Stimulated activated CD8-positive, alpha-beta memory T cell treated with anti-CD3 and anti-CD28 coated beads, Interleukin-4, amount 100 ng/mL, for 24 hours (primary cell): ENCODE measurements around the gene MYPOP.
"Not testable (repeated sequence)": the region's sequence is repeated elsewhere in the genome, so short reads cannot be mapped to it uniquely, and the experiment has no call there.

ENCODE experiments used
- DNase-seq: peaks from one replicate; pipeline ENCODE4 v3.0.0-alpha.2; 2020; ENCODE audit warnings: low read depth

Gene MYPOP

DNA sequence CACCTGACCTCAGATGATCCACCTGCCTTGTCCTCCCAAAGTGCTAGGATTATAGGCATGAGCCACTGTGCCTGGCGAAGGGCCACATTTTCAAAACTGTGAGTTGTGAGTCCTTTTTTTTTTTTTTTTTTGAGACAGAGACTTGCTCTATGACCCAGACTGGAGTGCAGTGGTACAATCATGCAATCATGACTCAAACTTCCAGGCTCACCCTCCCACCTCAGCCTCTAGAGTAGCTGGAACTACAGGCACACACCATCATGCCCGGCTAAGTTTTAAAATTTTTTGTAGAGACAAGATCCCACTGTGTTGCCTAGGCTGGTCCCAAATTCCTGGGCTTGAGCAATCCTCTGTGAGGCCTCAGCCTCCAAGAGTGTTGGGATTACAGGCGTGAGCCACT lies 3.8 kb upstream of the MYPOP start:
- no peak for DNase-seq

DNA sequence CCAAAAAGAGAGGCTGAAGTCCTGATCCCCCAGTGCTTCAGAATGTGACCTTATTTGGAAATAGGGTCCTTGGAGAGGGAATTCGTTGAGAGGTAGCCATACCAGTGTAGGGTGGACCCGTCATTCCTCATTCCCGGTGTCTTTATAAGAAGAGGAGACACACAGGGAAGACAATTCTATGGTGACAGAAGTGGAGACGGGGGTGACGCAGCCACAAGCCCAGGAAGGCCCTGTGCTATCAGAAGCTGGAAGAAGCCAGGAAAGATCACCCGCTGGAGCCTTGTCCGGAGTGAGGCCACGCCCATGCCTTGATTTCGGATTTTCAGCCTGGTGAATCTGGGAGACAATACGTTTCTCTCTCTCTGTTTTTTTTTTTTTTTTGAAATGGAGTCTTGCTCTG lies 2.6 kb upstream of the MYPOP start:
- no peak for DNase-seq

DNA sequence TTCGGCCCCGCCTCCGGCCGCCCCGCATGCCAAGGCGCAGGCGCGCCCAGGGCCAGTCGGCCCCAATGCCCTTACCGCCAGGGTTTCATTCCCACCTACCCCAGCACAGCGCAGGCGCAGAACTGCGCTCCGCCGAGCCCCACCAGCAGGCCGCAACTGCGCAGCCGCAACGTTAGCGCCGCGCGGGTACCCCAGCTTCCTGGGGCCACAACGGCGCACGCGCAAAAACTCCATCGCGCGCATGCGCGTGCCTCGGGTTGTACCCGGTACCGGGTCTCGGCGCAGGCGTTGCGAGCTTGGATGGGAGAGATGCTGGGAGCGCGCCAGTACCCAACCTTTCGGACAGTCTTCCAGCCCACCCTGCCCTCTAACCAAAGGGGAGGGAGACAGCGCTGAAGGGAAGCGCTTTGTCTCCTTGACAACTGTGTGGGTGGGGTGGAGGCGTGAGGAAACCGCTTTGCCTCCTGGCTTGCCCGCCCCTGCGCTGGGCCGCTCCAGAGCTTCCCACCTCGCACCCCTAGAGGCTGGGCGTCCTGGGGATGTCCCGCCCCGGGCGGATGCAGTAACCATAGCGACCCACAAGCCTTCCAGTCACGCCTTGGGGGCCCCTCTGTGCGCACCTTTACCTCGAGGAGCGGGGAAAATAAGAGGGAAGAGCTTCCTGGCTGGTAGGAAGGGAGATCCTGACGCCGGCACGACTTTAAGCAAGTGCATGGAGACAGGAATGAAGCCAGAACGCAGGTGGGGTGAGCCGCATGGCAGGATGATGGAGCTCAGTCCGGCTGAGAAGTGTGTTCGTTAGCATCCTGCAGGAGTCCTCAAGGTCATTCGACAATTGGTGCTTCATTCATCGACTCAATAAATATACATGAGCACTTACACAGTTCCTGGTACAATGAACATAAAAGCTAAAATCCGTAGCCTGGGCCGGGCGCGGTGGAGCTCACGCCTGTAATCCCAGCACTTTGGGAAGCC lies 525 bp upstream of the MYPOP start:
- DNase-seq: peak; percentile 99

DNA sequence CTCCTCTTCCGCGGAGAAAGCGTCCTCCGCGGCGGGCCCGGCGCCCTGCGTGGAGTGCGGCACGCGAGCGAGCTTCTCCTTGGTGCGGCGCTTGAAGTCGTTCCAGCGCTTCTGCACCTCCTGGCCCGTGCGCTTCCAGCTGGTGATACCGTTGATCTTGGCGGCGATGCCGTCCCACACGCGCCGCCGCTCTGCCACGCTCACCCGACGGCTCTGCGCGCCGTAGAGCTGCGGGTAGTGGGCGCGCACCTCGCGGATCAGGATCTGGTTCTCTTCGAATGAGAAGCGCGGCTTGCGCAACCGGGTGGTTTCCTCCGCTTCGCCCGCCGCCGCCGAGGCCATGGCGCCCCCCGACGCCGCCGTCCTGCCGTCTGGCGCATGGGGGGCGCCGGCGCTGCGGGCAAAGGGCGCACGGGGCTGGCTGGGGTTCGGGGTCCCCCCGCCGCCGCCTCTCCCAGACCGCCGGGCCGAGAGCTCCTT lies 941 bp downstream of the MYPOP start:
- DNase-seq: peak; percentile 19

DNA sequence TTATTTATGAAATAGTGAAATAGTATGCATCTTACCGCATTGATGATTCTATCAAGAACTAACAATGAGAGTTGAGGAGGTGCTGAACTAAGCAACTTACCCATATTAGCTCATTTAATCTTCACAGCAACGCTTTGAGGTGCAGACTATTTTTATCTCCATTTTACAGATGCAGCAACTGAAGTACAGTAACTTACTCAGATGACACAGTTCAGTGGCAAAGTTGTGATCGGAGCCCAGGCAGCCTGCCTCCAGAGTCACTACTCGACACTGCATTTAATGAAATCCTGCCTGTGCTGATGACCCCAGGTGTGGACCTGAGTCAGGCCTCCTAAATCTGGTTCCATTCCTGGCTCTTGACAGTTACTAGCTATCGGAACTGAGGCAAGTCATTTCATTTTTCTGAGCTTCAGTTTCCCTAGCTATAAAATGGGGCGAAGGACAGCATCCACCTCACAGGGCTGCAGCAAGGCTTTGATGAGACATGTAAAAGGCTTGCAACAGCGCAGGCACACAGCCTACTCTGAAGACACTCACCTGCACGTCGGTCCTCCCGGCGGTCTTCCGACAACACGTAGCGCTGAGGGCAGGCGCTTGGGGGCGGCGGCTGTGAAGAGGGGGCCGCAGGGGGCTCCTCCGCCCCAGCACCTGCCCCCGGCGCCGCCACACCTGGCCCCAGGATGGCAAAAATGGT lies 1.5 kb downstream of the MYPOP start:
- DNase-seq: no peak

DNA sequence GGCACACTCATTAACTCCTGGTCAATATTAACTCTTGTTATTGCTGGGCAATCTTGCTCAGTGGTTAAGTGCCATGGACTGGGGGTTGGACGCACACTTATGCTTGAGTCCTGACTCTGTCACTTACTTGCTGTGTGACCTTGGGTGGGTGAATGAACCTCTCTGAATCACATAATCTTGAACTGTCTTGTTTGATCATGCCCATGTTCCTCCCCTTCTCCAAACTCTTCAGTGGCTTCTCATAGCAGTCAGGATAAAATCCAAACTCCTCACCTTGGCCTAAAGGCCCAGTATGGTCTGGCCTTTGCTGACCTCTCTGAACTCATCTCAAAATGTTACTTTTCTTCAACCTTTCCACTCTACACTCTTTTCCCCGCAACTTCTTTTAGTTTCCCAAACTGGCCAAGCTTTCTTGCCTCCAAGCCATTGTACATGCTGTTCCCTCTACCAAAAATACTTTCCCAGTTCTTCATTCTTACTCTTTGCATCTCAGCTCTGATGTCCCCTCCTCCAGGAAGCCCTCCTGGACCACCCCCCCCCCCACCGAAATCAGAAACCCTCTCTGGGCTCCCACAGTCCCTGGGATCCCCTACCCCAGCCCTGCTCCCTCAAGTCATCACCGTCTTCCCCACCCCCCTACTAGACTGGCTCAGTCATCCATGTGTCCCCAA lies 2.4 kb downstream of the MYPOP start:
- no peak for DNase-seq

DNA sequence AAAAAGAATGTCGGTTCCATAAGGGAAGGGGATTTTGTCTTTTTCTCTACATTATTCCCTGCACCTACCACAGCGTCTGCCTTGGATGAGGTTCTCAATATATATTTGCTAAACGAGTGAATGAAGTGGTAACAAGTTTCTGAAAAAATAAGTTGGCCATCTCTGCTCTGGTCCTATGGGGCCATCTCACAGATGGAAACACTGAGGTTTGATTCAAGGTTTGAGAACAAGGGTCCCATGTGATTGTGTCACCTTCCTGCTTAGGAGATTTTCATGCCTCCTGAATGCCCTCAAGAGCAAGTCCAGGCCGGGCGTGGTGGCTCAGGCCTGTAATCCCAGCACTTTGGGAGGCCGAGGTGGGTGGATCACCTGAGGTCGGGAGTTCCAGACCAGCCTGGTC lies 3.2 kb downstream of the MYPOP start:
- no peak for DNase-seq

DNA sequence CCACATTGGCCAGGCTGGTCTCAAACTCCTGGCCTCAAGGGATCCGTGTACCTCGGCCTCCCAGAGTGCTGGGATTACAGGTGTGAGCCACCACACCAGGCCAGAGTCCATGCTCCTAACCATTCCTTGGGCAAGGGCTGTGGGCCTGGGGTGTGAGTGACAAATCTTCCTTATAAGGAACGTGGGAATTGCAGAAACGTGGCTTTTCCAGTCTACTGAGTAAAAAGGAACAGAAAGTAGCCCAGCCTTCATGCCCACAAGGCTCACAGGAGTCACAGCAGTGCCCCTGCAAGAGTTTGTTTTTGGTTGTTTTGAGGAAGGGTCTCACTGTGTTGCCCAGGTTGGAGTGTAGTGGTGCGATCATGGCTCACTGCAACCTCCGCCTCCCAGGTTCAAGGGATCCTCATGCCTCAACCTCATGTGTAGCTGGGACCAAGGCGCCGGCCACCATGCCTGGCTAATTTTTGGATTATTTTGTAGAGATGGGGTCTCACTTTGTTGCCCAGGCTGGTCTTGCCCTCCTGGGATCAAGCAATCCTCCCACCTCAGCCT lies 5.1 kb downstream of the MYPOP start:
- no peak for DNase-seq

DNA sequence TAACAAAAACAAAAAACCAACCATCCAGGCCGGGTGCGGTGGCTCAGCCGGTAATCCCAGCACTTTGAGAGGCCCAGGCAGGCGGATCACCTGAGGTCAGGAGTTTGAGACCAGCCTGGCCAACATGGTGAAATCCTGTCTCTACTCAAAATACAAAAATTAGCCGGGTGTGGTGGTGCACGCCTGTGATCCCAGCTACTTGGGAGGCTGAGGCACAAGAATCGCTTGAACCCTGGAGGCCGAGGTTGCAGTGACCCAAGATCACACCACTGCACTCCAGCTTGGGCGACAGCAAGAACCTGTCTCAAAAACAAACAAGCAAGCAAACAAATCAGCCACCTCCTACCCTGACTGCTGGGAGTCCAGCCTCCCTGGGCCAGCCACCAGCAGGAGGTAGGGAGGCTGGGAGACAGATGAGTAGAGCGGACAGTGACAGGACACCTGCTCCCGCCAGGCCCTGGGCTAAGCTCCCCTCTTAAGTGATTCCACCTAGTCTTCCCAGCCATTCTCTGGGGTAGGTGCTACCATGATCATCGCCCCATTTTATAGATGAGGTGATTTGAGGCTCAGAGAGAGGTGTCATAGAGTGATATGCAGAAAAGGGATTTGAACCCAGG lies 6.3 kb downstream of the MYPOP start:
- DNase-seq: not testable (repeated sequence)

DNA sequence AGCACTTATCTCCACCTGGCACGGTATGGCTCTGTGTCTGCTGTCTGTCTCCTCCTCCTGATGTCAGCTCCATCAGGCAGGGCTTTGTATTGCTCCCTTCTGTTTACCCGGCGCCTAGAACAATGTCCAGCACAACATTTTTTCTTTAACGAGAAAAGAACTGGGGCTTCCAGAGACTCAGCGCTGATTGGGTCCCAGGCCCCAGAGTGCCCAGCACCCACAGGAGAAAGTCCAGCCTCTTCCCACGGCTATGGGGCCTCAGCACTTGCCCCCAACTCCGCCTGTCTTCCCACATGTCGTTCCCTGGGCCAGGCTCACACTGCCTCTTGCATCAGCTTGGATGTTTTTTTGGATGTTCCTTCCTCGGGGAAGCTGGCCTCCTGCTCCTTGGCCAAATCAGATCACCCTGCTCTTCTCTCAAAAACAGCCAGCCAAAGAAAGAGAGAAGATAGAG lies 6.9 kb downstream of the MYPOP start:
- no peak for DNase-seq

DNA sequence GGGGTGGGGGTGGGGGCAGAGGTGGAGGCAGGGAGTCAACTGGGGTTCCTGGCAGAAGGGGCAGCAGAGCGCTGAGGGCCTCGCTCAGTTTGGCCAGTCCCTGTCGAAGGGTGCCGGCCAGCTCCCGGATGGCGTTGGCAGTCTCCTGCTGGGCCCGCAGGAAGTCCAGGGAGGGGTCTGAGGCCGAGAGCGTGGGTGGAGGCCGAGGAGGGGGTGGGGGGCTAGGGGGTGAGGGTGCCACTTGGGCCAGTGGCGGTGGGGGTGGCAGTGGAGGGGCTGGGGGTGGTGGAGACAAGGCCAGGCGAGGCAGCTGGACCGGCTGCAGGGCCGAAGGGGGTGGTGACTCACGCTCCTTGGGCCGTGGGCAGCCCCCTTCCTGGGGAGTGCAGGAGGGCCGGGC lies 11.5 kb downstream of the MYPOP start:
- DNase-seq: no peak

DNA sequence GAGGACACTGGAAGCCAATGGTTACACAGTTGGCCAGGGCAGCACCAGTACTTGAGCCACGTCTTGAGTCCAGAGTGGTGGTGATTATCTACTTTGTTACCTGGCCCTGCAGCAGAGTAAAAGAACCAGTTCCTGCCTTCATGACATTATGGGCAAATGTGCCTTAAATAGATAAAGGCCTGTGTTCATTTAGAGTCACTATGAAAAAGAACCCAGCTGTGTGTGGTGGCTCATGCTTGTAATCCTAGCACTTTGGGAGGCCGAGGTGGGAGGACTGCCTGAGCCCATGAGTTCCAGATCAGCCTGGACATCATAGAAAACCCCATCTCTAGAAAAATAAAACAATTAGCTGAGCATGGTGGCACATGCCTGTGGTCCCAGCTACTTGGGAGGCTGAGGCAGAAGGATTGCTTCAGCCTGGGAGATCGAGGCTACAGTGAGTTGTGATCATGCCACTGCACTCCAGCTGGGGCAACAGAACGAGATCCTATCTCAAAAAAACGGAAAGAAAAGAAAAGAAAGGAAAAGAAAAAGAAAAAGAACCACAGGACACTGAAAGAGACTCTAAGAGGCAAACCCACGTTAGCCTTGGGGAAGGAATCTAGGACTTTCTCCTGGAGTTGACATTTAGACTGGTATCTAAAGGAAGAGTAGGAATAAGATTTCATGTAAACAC lies 13.1 kb downstream of the MYPOP start:
- no peak for DNase-seq

DNA sequence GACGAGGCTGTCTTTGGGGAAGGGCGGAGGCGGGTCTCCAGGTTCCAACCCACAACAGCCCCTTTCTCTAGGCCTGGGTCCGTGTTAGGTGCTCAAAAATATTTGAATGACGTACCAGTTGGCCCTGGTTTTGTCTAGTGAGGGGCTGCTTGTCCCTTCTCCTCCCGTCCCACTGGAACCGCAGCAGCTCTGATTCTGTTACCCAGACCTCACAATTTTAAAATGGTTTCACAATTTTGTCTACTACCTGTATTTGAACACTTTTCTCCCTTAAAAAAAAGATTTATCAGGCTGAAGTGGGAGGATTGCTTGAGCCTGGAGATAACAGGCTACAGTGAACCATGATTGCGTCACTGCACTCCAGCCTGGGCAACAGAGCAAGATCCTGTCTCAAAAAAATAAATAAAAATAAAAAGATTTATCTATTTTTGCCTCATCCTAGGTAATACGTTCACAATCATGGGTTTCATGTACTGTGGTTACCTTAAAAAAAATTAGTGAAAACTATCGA lies 15.2 kb downstream of the MYPOP start:
- DNase-seq: no peak

DNA sequence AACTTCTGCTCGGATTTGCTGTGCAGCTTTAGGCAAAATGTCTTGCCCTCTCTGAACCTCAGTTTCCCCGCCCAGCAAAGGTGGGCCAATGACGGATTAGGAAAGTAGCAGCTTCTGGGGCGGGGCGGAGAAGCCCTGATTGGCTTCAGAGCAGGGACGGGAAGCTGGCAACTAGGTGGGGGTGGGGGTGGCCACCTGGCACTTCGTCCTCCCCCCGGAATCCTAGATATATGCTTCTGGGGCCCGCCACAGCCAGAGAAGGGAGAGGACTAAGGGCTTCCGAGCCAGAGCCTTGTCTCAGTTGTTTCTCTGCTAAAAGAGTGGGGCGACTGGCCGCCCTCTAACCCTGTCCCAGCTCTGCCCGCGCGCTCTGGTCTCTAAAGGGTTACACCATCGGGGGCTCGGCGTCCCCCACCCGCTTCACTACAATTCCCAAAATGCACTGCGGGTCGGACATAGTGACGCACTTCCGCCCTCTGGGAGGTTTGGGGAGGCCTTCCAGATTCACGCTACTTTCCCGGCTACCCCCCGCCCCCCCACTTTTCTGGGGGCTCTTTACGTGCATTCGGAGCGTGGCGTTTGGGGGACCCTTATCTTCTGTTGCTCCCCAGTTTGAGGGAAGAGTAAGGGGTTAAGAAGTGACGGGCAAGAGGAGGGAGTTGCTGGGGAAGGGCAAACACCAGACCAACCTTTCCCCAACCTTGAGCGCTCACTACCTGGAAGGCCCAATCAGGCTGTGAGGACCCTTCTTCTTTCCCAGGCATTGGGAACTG lies 15.8 kb downstream of the MYPOP start:
- peak; percentile 81 for DNase-seq

DNA sequence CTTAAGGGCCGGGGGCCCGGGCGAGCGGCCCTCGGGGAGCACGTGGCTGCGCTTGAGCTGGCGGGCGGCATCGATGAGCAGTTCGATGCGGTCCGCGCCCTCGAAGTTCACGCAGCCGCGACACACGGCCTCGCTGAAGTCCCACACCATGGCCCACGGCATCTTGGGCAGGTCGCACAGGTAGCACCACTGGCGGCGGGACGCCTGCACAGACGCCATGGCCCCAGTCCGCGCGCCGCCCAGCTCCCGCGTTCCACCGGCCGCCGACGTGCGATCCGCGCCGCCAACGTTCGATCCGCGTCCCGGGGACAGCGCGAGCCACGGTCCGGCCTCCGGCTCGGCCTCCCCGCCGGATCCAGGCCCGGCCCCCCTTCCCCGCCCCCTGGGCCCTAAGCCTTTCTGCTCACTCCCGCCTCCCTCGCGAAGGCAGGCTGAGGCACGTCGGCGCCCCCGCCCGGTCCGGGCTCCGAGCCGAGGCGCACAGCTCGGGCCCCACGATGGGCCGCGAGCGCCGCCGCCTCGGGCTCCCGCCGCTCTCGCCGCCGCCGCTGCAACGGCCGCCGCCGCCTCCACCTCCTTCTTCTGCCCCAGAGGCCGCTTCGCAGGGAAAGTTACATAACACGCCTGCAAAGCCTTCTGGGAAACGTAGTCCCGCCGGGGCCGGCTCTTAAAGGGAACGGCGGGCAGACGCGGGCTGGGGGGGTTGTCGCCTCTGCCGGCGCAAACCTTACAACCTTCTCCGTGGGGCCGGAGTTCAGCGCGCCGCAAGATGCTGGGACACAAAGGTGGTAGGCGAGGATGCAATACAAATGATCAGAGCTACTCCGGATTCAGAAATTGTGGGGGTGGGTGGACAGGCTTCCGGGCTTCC lies 16.6 kb downstream of the MYPOP start, which contains the start of gene IRF2BP1:
Gene IRF2BP1, minus strand, starts transcription at position 586 of the 871 bp plus-strand sequence. Its CDS starts 367 bp downstream, at position 219.
- peak; percentile 81 for DNase-seq

DNA sequence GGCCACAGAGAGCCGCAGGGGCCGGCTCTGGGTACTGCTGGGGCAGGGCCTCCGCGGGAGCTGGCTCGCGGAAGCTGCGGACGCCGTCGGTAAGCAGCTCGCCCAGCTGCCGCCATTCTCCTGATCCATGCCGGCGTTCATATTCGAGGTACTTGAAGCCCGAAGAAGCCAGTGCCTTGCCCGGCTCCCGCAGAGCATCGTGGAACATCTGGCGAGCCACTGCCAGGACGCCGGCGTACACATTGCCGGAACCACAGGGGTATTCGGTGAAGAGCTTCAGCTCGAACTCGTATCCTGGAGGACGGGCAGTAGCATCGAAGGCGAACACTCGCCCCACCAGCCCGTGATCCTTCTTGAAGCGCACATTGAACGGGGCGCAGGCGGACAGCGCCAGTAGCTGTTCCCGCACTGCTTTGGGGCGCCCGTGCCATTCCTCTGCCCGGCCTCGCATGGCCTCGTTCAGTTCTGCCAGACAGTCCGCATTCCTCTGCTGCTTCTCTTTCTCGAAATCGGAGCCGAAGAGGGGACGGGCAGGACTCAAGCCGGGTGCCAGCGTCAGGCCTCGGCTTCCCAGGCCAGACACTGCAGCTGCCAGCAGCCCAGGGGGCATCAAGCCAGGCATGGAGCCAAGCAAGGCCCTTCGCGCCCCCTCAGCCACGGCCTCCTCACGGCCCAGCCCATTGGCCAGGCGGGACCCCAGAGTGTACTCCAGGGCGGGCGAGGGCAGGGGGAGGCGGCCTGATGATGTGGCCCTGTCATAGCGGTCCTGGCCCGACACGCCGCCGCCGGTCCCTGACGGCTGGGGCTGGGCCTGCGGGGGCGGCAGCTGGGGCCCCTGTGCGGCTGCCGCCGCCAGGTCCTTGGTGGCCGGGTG lies 17.5 kb downstream of the MYPOP start:
- DNase-seq: no peak

DNA sequence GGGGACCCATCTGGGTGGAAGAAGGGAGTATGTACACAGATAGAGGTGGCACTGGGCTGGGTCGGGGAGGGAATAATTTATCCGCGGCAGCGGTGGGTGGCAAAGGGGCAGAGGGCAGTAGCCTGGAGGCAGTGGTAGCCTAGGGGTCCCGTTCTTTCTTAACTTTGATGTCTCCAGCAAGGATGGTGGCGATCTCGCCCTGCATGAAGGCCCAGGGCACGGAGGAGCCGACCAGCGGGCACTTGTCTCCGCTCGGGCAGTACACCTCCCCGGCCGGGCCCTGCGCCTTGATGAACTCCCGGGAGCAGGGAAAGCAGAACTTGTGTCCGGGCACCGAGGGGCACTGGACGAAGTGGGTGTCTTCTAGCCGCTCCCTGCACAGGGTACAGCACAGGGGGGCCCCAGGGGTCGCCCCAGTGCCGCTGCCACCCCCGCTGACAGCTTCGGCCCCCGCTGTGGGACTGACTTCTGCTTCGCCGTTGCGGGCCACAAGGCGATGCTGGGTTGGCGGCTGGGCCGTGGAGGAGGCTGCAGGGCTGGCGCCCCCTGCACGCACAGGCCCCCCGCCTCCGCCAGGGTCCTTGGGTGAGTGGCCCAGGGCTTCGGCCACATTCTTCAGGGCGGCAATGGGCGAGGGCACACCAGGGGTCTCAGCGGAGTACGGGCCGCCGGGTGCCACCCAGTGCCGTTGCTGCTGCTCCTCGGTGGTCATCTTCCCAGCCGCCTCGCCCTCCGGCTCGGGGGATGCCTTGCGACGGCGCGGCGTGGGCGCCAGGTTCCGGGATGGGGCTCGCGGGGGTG lies 18.3 kb downstream of the MYPOP start:
- no peak for DNase-seq
